Peyer's patch (tissue), 4 donors: ENCODE results near the gene INTS12.

ENCODE experiments used
- CTCF ChIP-seq, 6 experiments: fragments of 450-650 bp in 4 of 6; fragments of 200-600 bp in 2 of 6; sonication (generic) in 1 of 6; IDR thresholded peaks; one replicate each; pipeline ENCODE4 v1.5.1; 2017 to 2019; ENCODE audit warnings: antibody characterized with exemption in 6 of 6, mild to moderate bottlenecking in 3 of 6, moderate library complexity in 1 of 6
- POLR2A ChIP-seq, 2 donors: fragments of 450-650 bp; IDR thresholded peaks; one replicate each; pipeline ENCODE4 v1.5.1; 2017; ENCODE audit warnings: antibody characterized with exemption in 2 of 2, mild to moderate bottlenecking in 2 of 2, moderate library complexity in 2 of 2

DNA sequence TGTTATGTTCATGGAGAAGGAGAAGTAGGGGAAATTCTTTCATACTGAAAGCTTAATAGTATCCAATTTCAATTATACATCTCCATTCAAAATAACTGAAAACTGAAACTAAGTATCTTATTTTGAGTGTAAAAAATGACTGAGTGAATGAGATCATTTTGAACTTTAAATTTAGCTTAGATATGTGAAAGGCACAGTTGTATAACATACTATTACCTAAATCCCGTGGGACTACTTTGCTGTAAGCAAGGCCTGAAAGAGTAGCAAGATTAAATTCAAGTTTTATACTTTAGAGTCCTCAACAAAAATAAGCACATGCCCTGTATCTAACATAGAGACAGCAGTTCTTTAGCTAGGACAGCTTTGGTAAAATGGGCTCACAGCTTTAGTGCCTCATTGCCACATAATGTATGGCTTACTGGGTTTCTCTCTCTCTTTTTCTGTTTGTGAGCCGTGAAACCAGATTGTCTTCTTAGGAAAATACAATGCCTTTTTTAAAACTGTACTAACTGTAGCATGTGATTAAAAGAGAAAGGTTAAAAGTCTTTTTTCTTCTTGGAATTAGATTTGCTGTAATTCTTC lies 43.3 kb upstream of the INTS12 start:
- TF ChIP-seq POLR2A (IDR thresholded peaks at IDR 0.05) (no peak), CTCF (IDR thresholded peaks at IDR 0.05) (no peak)
